PC-3 (cell line): ENCODE data around the gene EOGT.

Experiments used
- CTCF ChIP-seq: fragments of 300-600 bp; sonication (generic); conservative IDR thresholded peaks from 2 replicates; pipeline ENCODE4 v1.5.1; 2017; ENCODE audit warnings: antibody characterized with exemption, low read depth, mild to moderate bottlenecking, low read length
- EZH2 ChIP-seq: fragments of 300-600 bp; sonication (generic); IDR thresholded peaks from one replicate; pipeline ENCODE4 v1.6.1; 2017; ENCODE audit warnings: antibody characterized with exemption, mild to moderate bottlenecking, low read length; ENCODE audit not compliant: unreplicated experiment

DNA sequence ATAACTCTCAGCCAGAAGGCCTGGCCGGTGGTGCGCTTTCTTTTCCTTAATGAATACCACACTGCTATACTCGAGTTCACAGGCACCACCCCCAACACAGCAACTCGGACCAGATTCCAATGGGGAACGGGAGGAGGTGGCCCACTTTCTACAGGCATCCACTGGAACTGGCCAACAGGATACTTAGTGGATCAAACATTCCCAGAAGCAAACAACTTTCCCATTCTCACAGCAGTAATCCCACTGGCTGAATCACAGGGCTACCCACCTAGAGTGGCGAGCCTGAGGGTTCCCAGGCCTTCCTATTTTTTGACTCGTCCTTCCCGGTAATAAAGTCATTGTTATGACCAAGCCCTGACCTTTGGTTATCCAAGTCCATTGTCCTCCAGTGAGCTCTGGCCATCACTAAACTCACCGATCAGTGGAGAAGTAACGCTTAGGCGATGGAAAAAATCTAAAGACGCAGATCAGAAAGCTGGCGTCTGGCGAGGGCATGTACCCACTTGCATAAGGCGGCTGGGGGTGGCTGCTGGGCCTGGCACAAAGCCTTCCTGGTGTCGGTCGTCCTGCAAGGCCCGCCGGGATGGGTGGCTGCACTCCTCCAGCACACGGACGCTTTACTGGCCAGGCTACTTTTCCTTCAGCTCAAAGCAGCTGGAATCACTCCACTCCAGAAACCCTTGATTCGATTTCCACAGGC is 1.2 kb downstream of the EOGT start:
- TF ChIP-seq CTCF (no peak), EZH2 (no peak)
